Muscle of leg (tissue), 11 donors: ENCODE results near the gene PLEK. TPM values are rescaled to one million over a fixed set of nuclear protein-coding genes. Genes with fewer than 3 reads are reported as not detected.
A peak's percentile ranks its signal among the peaks of the same experiment; 100 is the strongest.

Experiments used
- DNase-seq: peaks from one replicate; pipeline ENCODE4 v3.0.0; 2013
- H3K27ac ChIP-seq: one replicate; pipeline ENCODE4 v1.5.1; 2013; ENCODE audit warnings: mild to moderate bottlenecking, low read length, control low read depth
- H3K27me3 ChIP-seq: one replicate; pipeline ENCODE4 v1.6.1; 2013; ENCODE audit warnings: low read length; ENCODE audit not compliant: control insufficient read depth, insufficient read depth
- H3K36me3 ChIP-seq: one replicate; pipeline ENCODE4 v1.6.1; 2013; ENCODE audit warnings: low read length; ENCODE audit not compliant: control insufficient read depth, insufficient read depth
- H3K4me1 ChIP-seq: one replicate; pipeline ENCODE4 v1.6.1; 2013; ENCODE audit warnings: low read length; ENCODE audit not compliant: control insufficient read depth, insufficient read depth
- H3K4me3 ChIP-seq: one replicate; pipeline ENCODE4 v1.5.1; 2013; ENCODE audit warnings: low read length, control low read depth
- H3K9me3 ChIP-seq: replicated peaks from 2 replicates; pipeline ENCODE4 v1.6.1; 2013; ENCODE audit warnings: low read depth, low read length; ENCODE audit not compliant: control insufficient read depth
- WGBS: methylation state at CpG from one replicate; pipeline ENCODE4 v1.1.5; 2013; ENCODE audit warnings: missing lambda C conversion rate; ENCODE audit not compliant: insufficient coverage; 5-methylcytosine and 5-hydroxymethylcytosine counted together
- polyA plus RNA-seq, 8 donors: library from polyadenylated mRNA; unstranded; fragments of 120-200 nt; gene quantifications; one replicate each; pipeline versions ENCODE4 v1.2.1 to v1.2.3, GENCODE V29; 2013; ENCODE audit warnings: inconsistent platforms in 1 of 8, low replicate concordance in 1 of 8; ENCODE audit not compliant: insufficient read length in 8 of 8, insufficient read depth in 1 of 8
- total RNA-seq: library from RNA; stranded (reverse); fragments of 120-200 nt; gene quantifications from one replicate; pipeline ENCODE4 v1.2.4, GENCODE V29; 2013

The PLEK gene
- total and polyA plus RNA-seq, 9 donors = 4.4 to 7.6 (median 5.4) TPM

DNA sequence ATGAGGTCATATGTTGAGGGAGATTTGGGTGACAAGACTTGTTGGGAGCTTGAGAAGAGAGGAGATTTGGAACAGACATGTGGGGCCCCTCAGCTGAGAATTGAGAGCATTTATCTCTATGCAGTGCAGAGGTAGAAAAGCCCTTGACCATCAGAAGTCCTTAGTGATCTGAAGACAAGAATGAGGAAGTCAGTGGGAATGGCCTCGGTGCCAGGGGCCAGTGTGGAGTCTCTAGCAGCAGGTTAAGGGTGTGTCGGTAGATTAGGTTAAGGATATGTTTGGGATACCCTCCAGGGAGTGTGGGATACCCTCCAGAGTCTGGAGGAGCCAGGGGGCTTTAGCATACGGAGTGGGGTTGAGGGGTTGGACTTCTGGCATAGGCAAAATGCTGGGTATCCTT, 60.4 kb downstream of the PLEK start:
- 66% methylated on average over 2 of the region's 3 CpGs for WGBS
- no peak for DNase-seq
- no peak overlapping the region for H3K4me3 ChIP-seq

DNA sequence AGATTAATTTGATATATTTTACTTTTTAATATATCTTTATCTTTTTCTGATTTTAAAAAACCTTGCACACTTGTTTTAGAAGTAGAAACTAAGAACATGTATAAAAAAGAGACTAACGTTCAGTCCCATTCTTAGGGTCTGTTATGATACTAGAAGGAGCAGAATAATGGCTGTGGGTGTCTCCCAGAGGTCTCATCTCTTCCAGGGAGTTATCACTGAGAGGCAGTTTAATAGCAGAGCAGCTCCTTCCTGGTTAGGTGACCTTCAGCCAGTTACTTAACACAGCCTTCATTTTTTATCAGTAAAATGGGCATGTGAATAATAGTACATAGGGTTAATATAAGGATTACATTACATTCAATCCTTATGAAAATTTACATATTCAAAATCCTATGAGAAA, 61.4 kb downstream of the PLEK start:
- no CpG with 5 or more reads among the region's 1 CpG for WGBS
- Histone ChIP-seq H3K36me3 (no peaks in the 10 kb centered on the region), H3K4me1 (no peaks in the 10 kb centered on the region), H3K27ac (no peak overlapping the region), H3K4me3 (no peak overlapping the region), H3K9me3 (no peaks in the 10 kb centered on the region), H3K27me3 (no peaks in the 10 kb centered on the region)
- DNase-seq = no peak

More for the DNA sequence above, 60.4 kb downstream of the PLEK start:
- no peaks in the 10 kb centered on the region for H3K4me1 ChIP-seq
- H3K9me3 ChIP-seq = no peaks in the 10 kb centered on the region
- H3K27me3 ChIP-seq = no peaks in the 10 kb centered on the region
- H3K27ac ChIP-seq = no peak overlapping the region
- no peaks in the 10 kb centered on the region for H3K36me3 ChIP-seq

DNA sequence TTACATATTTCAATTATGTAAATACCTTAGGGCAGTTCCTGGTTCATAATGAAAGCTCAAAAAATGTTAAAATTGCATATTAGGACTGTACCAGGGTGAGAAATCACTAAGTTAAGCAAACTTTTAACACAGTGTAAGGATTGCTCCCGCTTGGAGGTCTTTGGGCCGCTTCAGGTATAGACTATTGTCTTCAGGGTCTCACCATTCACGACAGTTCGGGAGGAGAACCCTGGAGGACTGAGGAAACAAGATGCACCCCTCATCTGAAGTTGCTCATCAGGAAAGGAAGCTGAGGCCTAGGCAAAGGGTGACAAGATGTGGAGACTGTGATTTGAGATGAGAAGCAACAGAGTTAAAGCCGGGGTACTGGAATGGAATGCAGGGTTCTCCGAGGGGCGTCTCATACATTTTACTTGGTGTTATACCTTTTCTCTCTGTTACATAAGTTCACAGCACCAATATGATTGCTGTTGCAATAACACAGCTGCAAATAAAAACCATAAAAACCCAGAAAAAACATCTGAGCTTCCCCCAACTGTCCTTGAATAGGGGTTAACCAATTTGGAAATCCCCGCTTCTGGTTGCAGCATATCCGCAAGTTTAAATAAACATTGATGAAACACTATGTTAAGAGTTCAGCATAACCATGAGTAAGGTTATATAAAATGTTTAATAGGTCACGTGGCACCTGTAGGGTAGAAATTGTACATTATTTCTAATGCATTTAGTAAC, 61.9 kb downstream of the PLEK start:
- Histone ChIP-seq H3K4me3 (no peak overlapping the region), H3K27ac (no peak overlapping the region), H3K36me3 (no peaks in the 10 kb centered on the region), H3K4me1 (no peaks in the 10 kb centered on the region), H3K9me3 (no peaks in the 10 kb centered on the region), H3K27me3 (no peaks in the 10 kb centered on the region)
- WGBS = 85% methylated on average over 4 of the region's 10 CpGs
- DNase-seq = no peak

DNA sequence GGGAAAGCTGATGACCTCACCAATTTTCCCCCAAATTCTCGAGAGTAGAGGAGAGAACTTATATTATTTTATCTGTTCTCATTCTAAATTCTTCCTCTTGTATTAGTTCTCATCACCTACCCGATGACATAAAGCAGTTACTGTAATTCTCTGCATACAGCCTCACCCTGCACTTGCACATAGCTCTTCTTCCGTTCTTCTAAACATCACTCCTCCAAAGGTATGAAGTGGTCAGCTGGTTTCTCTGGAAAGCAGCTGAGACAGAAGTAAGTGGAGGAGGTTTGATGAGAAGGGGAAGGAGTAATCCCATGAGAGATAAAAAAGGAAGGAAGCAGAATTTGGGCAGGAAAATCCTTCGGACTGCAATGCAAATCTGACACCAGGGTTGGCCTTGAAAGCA, 63.0 kb downstream of the PLEK start:
- Histone ChIP-seq H3K27me3 (no peaks in the 10 kb centered on the region), H3K4me3 (no peak overlapping the region), H3K4me1 (no peaks in the 10 kb centered on the region), H3K9me3 (no peaks in the 10 kb centered on the region), H3K36me3 (no peaks in the 10 kb centered on the region), H3K27ac (no peak overlapping the region)
- 20% methylated on average over 1 of the region's 4 CpGs for WGBS
- no peak for DNase-seq

DNA sequence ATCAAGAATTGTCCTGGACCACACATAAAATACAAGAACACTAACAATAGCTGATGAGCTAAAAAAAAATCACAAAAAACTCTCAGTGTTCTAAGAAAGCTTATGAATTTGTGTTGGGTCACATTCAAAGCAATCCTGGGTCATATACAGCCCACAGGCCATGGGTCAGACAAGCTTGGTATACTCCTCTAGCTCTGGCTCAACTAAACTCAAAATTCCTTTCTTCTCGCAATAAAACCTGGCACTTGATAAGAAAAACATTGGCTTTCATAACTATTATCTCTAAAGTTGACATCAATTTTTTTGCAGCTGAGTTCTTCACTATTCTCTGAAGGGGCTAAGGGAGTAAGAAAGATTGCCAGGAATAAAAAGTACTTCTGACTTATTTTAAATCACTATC, 63.7 kb downstream of the PLEK start:
- Histone ChIP-seq H3K27me3 (no peaks in the 10 kb centered on the region), H3K4me1 (no peaks in the 10 kb centered on the region), H3K36me3 (no peaks in the 10 kb centered on the region), H3K4me3 (no peak overlapping the region), H3K9me3 (no peaks in the 10 kb centered on the region), H3K27ac (no peak overlapping the region)
- no CpG with 5 or more reads among the region's 1 CpG for WGBS
- DNase-seq = peak; percentile 30

DNA sequence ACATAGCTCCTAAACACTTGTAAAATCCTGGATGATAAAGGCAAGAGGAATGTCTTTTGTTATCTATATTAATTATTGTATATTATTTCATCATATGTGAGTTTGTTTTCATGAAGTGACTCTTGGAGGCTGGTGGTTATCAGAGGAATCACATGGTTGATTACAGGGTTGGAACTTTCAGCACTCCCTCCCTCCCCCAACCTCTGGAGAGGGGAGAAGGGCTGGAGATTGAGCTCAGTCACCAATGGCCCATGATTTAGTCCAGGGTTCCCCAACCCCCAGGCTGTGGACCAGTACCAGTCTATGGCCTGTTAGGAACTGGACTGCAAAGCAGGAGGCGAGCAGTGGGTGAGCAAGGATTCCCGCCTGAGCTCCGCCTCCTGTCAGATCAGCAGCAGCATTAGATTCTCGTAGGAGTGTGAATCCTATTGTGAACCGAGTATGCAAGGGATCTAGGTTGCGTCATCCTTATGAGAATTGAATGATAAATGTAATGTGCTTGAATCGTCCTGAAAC, 64.3 kb downstream of the PLEK start:
- Histone ChIP-seq H3K36me3 (no peaks in the 10 kb centered on the region), H3K27ac (no peak overlapping the region)

DNA sequence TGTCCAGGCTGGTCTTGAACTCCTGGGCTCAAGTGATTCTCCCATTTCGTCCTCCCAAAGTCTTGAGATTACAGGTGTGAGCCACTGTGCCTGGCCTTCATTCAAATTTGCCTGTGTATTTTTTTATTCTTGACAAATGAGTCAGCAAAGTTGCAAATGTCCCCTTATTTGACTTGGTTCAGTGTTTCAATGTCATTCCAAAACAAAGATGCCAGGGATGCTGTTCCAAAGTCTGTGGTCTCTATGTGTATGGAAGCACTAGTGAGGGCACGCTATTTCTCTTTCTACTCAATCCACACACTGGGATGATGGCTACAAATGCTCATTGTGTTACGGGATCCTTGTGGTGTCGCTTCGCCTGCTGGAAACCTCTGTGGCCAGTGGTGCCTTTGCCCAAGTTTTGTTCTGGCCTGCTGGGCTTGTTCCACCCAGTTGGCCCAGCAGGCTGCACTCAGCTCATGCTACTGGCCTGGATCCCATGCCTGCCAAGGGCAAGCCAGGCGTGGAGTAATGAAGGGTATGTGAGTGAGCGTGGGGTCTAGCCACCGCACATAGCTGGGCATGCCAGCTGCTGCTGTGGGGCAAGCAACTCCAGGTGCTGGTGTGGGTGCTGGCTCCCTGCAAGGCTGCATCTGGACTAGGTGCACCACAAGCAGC, 66.4 kb downstream of the PLEK start:
- H3K27ac ChIP-seq = no peak overlapping the region
- no peak for DNase-seq
- H3K27me3 ChIP-seq = no peaks in the 10 kb centered on the region
- H3K36me3 ChIP-seq = no peaks in the 10 kb centered on the region
- H3K4me3 ChIP-seq = no peak overlapping the region
- H3K9me3 ChIP-seq = no peaks in the 10 kb centered on the region
- peaks cover 2% of the 10 kb centered on the region for H3K4me1 ChIP-seq
- WGBS = 69% methylated on average over 7 of the region's 8 CpGs

More for the DNA sequence above, 64.3 kb downstream of the PLEK start:
- H3K4me1 ChIP-seq = no peaks in the 10 kb centered on the region
- DNase-seq = no peak
- H3K4me3 ChIP-seq = no peak overlapping the region
- WGBS = 76% methylated on average over 3 of the region's 7 CpGs
- H3K9me3 ChIP-seq = no peaks in the 10 kb centered on the region
- no peaks in the 10 kb centered on the region for H3K27me3 ChIP-seq

DNA sequence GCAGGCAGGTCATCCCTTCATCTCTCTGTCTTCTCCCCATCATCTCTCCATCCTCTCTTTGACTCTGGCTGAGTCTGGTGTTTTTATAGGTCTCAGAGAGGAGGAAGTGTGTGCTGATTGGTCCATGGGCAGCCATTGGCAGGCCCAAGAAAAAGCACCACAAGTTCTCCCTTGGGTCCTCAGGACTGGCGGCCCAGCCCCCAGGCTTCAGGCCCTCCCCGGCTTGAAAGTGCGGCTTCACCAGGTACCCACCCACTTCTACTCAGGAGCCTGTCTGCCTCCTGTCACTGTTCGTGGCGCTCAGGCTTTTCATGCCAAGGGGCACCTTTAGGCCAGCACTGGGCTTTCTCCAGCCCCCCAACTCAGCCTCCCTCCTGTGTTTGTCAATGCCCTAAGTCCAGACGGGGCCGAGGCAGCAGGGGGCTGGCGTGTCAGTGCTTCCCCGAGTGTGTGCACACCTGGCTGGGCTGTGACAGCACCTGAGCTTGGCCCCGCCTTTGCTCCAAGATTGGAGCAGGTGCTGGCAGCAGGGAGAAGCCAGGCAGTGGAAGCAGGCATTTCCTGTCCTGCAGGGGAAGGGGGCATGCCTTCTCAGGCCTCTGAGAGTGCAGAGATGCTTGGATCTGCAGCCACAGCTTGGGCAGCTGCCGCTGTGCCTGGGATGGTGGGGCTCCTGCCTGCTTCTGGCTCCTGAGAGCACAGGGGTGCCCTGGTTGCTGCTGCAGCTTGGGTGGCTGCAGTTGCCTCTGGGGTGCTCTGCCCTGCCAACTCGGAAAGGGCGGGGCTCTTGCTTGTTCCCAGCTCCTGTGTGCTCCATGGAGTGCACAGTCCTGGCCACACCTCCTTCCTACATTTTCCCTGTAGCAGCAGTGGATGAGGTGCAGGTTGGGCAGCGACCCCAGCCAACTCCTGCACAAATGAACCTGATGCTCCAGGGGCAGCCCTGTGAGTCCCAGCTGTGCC, 67.9 kb downstream of the PLEK start:
- WGBS = 79% methylated on average over 13 of the region's 14 CpGs
- no peak for DNase-seq
- Histone ChIP-seq H3K36me3 (no peaks in the 10 kb centered on the region), H3K4me3 (no peak overlapping the region), H3K27me3 (no peaks in the 10 kb centered on the region), H3K9me3 (no peaks in the 10 kb centered on the region), H3K4me1 (peaks cover 7% of the 10 kb centered on the region), H3K27ac (no peak overlapping the region)

DNA sequence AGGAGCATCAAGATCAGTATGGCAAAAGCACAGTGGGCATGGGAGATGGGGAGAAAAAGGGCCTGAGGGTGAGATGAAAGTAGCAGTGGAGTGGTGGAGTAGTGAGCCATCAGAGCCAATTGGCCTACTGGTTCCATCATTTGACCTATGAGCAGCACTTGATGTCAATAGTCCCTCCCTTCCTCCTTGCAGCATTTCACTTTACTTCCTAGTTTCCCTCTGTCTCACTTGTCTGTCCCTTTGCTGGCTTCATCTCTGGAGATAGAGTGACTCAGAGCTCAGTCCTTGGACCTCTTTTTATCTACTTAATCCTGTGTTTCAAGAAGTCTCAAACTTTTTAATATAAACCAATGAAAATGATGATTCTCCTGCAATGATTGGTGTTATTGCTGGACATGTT, 69.9 kb downstream of the PLEK start:
- no peaks in the 10 kb centered on the region for H3K27me3 ChIP-seq
- H3K4me1 ChIP-seq = peaks cover 7% of the 10 kb centered on the region
- no peak overlapping the region for H3K27ac ChIP-seq
- no peak overlapping the region for H3K4me3 ChIP-seq
- no peaks in the 10 kb centered on the region for H3K36me3 ChIP-seq
- no peaks in the 10 kb centered on the region for H3K9me3 ChIP-seq
- no peak for DNase-seq

DNA sequence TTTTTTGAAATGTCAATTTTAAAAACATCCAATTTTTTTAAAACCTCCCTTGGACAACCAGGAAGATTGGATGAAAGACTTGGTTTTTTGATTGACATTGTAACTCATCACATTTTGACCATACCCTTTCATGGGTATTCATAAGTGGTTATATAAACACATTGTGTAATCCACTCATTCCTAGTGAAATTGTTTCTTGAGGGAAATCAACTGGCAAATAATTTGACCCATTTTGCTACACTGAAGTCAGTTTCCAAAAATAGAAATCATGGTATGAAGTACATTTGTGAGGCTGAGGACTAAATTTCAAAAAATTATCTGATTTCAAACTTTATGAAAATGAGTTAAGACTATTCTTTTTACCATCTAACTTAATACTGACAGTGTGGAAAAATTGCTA, 70.5 kb downstream of the PLEK start:
- Histone ChIP-seq H3K9me3 (no peaks in the 10 kb centered on the region), H3K4me1 (peaks cover 7% of the 10 kb centered on the region), H3K4me3 (no peak overlapping the region), H3K27ac (no peak overlapping the region), H3K36me3 (no peaks in the 10 kb centered on the region), H3K27me3 (no peaks in the 10 kb centered on the region)
- no peak for DNase-seq
